Fibroblast of skin of left quadriceps (primary cell): Measurements from ENCODE around the gene HSFY1.
"Not testable (repeated sequence)": the region's sequence is repeated elsewhere in the genome, so short reads cannot be mapped to it uniquely, and the experiment has no call there.

Source experiments
- DNase-seq, 2 experiments: peaks; one replicate each; pipeline ENCODE4 v3.0.0-alpha.2; 2013; ENCODE audit warnings: low read depth in 2 of 2

Gene HSFY1, protein sequence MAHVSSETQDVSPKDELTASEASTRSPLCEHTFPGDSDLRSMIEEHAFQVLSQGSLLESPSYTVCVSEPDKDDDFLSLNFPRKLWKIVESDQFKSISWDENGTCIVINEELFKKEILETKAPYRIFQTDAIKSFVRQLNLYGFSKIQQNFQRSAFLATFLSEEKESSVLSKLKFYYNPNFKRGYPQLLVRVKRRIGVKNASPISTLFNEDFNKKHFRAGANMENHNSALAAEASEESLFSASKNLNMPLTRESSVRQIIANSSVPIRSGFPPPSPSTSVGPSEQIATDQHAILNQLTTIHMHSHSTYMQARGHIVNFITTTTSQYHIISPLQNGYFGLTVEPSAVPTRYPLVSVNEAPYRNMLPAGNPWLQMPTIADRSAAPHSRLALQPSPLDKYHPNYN

DNA sequence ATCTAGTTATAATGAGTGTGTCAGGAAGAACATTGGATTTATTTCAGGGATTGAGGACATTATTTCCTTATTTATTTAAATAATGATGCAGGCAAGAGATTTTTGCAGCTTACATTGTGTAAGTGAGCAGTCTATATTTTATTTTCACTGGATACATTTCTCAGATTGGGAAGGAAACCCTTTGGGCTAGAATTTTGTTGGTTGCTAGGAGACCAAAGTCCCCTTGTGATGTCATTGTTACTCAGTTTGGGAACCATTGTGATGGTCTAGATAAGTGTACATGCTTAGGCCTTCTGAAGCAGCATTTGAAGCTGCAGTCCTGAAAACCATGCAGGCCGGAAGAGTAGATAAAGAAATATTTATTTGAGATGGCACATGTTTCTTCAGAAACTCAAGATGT, at the start of gene HSFY1:
HSFY1 (plus strand) TSS at position 301 of the 400 bp plus-strand sequence; CDS start at position 369, 68 bp downstream.
- not testable (repeated sequence) for DNase-seq

DNA sequence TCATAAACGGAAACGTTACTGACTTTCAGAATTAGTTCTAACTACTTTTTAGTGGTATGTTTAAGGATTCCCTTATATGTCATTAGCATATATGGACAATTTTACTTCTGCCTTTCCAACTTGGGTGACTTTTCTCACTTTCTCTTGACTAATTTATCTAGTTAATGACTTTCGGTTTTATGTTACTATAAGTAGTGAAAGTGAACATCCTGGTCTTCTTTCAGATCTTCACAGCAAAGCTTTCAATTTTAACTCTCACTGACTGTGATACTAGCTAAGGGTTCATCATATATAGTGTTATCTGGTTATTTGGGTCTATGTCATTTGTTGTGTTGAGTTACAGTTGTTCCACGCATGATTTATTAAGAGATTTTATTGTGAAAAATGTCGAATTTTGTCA, 42.3 kb upstream of the HSFY1 start:
- DNase-seq = not testable (repeated sequence)

DNA sequence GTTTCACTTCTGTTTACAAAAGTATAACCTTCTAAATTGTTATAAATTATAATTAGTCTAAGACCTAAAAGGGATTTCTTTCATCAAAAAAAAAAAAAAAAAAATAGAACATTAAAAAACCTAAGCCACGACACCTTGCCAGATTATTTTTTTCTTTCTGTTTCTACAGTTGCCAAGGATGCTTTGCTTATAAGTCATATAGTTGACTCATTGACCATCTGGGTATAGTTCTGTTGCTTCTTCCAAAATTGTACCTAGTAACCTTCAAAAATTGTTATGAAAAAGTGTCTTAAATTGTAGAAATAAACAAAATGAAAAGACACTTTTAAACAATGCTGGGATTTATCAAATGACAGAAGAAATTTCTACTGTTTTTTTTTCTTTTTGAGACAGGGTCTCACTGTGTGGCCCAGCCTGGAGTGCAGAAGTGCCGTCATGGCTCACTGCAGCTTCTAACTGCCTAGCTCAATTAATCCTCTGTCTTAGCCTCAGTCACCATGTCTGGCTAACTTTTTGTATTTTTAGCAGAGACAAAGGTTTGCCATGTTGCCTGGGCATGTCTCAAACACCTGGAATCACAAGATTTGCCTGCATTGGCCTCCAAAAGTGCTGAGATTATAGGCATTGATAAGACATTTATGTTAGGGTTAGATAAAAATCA, 15.4 kb upstream of the HSFY1 start:
- DNase-seq = not testable (repeated sequence)

GRCh38 chrY:18538952-18539351, 7.6 kb upstream of the HSFY1 start:
- not testable (repeated sequence) for DNase-seq

DNA sequence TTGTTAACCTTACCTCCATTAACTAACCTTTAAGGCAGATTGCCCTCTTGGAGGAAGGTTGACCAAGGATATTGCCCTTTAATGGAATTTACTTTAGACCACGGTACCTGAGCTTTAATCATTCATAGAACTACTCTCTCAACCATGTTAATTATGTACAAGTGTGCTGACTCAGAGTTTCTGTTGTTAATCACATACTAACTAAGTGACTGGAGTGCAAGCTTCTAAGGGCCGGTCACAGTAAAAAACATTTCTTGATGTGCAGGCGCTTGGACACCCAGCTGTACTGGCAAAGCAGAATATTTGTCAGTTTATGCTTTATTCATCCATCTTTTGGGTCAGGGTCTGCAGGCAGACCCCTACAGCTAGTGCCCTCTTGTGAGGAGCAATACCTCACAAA, 6.6 kb downstream of the HSFY1 start:
- DNase-seq = not testable (repeated sequence)

DNA sequence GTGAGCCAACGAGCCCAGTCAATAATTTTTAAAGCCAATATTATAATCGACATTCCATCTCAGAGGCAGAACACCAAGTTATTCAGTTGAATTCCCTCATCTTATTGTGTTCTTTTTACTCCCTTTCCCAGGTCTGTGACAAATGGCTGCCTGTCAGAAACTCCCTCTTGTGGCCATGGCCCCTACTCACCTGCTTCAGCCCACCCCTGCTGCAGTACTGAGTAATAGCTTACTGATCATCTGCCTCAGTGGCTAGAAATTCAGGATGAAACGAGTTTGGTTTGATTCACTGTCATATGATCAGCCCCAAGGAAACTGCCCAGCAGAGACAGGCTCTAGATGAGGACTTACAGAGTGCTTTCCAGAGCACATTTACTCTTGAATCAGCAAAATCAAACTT, 19.4 kb downstream of the HSFY1 start:
- DNase-seq = not testable (repeated sequence)
